ENCODE measurements around the gene NR0B2. TPM values are rescaled to one million over a fixed set of nuclear protein-coding genes. Genes with fewer than 3 reads are reported as not detected.

Gene NR0B2
- total and polyA plus RNA-seq, 2 of the 13 experiments (the other 11 are each of a cell fraction or from before 2014, with no cell fraction given), result 72.5 to 133 TPM

DNA sequence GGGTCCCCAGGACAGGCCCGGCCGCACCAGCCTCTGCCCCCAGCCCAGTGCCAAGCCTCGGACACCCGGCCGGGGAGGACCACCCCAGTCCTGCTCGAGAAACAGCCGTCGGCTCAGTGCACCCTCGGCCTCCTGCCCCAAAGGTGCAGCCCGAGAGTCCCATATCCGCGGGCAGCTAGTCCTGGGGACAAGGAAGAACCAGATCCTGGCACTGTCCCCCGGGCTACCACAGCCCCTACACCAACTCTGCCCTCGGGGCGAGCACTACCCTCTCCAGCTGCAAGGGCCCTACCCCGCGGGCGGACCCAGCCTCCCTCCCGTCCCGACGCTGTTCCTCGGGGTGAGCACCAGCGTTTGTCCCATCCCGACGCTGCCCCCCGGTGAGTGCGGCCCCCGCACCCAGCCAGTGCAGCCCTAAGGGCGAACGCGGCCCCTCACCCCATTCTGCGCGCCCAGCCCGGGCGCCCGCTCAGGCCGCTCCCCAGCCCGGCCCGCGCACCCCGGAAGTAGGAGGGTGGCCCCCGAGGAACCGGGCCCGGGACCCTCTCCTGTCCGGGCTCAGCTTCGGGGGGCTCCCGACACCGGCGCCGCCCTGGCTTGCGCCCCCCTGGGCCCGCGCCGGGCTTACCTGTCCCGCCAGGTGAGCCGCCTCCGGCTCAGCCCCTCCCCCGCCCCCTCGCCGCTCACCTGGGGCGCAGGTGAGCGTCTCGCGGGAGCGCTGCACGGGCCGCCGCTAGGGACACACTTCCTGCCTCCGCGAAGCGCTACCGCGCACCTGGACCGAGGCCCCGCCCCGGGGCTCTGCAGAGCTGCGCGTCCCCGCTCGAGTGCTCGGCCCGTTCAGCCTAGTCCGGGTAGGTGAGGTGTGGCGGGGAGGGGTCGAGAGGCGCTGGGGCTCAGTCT is 46.2 kb upstream of the NR0B2 start, which contains the start of gene KDF1 (continued):
- TF ChIP-seq, protein P1, sequence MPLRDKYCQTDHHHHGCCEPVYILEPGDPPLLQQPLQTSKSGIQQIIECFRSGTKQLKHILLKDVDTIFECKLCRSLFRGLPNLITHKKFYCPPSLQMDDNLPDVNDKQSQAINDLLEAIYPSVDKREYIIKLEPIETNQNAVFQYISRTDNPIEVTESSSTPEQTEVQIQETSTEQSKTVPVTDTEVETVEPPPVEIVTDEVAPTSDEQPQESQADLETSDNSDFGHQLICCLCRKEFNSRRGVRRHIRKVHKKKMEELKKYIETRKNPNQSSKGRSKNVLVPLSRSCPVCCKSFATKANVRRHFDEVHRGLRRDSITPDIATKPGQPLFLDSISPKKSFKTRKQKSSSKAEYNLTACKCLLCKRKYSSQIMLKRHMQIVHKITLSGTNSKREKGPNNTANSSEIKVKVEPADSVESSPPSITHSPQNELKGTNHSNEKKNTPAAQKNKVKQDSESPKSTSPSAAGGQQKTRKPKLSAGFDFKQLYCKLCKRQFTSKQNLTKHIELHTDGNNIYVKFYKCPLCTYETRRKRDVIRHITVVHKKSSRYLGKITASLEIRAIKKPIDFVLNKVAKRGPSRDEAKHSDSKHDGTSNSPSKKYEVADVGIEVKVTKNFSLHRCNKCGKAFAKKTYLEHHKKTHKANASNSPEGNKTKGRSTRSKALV (CRISPR knock-in tag; IDR thresholded peaks at IDR 0.05), result no peak
- TF ChIP-seq CBX2 (IDR thresholded peaks at IDR 0.05; ENCODE audit: low read depth, low read length), result no peak
- TF ChIP-seq CBX2 (CRISPR knock-in tag; IDR thresholded peaks at IDR 0.05; ENCODE audit: low read depth), result no peak
- 0 out of 2 replicates have a peak, but pooled peaks have one; percentile 31 for TF ChIP-seq ZNF784 (CRISPR knock-in tag; IDR thresholded peaks at IDR 0.05; ENCODE audit: borderline replicate concordance)
- no peak for TF ChIP-seq RARG (CRISPR knock-in tag; IDR thresholded peaks at IDR 0.05; ENCODE audit: low read depth)
- TF ChIP-seq CBFB (CRISPR knock-in tag; IDR thresholded peaks at IDR 0.05), result no peak
- no peak for TF ChIP-seq ZHX2 (IDR thresholded peaks at IDR 0.05; ENCODE audit: low read depth)
- no peak for TF ChIP-seq ZHX2 (CRISPR knock-in tag; IDR thresholded peaks at IDR 0.05; ENCODE audit: borderline replicate concordance)
- TF ChIP-seq, protein P2, sequence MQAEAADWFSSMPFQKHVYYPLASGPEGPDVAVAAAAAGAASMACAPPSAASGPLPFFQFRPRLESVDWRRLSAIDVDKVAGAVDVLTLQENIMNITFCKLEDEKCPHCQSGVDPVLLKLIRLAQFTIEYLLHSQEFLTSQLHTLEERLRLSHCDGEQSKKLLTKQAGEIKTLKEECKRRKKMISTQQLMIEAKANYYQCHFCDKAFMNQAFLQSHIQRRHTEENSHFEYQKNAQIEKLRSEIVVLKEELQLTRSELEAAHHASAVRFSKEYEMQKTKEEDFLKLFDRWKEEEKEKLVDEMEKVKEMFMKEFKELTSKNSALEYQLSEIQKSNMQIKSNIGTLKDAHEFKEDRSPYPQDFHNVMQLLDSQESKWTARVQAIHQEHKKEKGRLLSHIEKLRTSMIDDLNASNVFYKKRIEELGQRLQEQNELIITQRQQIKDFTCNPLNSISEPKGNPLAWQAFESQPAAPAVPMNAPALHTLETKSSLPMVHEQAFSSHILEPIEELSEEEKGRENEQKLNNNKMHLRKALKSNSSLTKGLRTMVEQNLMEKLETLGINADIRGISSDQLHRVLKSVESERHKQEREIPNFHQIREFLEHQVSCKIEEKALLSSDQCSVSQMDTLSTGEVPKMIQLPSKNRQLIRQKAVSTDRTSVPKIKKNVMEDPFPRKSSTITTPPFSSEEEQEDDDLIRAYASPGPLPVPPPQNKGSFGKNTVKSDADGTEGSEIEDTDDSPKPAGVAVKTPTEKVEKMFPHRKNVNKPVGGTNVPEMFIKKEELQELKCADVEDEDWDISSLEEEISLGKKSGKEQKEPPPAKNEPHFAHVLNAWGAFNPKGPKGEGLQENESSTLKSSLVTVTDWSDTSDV (CRISPR knock-in tag; IDR thresholded peaks at IDR 0.05), result no peak
- TF ChIP-seq ZNF12 (CRISPR knock-in tag; IDR thresholded peaks at IDR 0.05), result no peak
- no peak for TF ChIP-seq THAP7 (CRISPR knock-in tag; IDR thresholded peaks at IDR 0.05)
- no peak for TF ChIP-seq NFKB2 (CRISPR knock-in tag; IDR thresholded peaks at IDR 0.05; ENCODE audit: borderline replicate concordance)
- no peak for TF ChIP-seq ZBTB26 (CRISPR knock-in tag; IDR thresholded peaks at IDR 0.05; ENCODE audit: borderline replicate concordance)

Data from HepG2 (cell line).